ENCODE data around the gene SLIT1. TPM values are rescaled to one million over a fixed set of nuclear protein-coding genes. Genes with fewer than 3 reads are reported as not detected.

The SLIT1 gene
- total RNA-seq, 2 donors from 2014 or later: 0.14 to 0.35 TPM

GRCh38 chr10:97062456-97062855 is 123.3 kb downstream of the SLIT1 start:
- Histone ChIP-seq H3K36me3 (no peaks in the 10 kb centered on the region), H3K4me1 (ENCODE audit: control insufficient read depth in 1 of 2, low read depth in 2 of 2) (no peaks in the 10 kb centered on the region)

GRCh38 chr10:97062046-97062445 is 123.7 kb downstream of the SLIT1 start:
- no peak for DNase-seq (ENCODE audit: low spot score)

More at GRCh38 chr10:97062456-97062855, 123.3 kb downstream of the SLIT1 start:
- Histone ChIP-seq H3K4me3 (no peak overlapping the region), H3K27ac (no peak overlapping the region), H3K9me3 (no peaks in the 10 kb centered on the region), H3K27me3 (replicated peaks; ENCODE audit: insufficient read depth) (no peaks in the 10 kb centered on the region)
- ATAC-seq (ENCODE audit: insufficient number of reproducible peaks, low FRiP score, low read depth) (no peak), DNase-seq (ENCODE audit: low spot score) (no peak)
- no peak for TF ChIP-seq CTCF (IDR thresholded peaks at IDR 0.05)

GRCh38 chr10:97061423-97061822 is 124.3 kb downstream of the SLIT1 start:
- no peak for TF ChIP-seq CTCF (IDR thresholded peaks at IDR 0.05)
- no peak for ATAC-seq (ENCODE audit: insufficient number of reproducible peaks, low FRiP score, low read depth)

More at GRCh38 chr10:97062046-97062445, 123.7 kb downstream of the SLIT1 start:
- Histone ChIP-seq H3K4me3 (no peak overlapping the region), H3K27me3 (replicated peaks; ENCODE audit: insufficient read depth) (no peaks in the 10 kb centered on the region), H3K4me1 (ENCODE audit: control insufficient read depth in 1 of 2, low read depth in 2 of 2) (no peaks in the 10 kb centered on the region), H3K36me3 (no peaks in the 10 kb centered on the region), H3K27ac (no peak overlapping the region), H3K9me3 (no peaks in the 10 kb centered on the region)
- no peak for TF ChIP-seq CTCF (IDR thresholded peaks at IDR 0.05)
- ATAC-seq (ENCODE audit: insufficient number of reproducible peaks, low FRiP score, low read depth): no peak

GRCh38 chr10:97060441-97061084 is 125.2 kb downstream of the SLIT1 start:
- no peak for DNase-seq (ENCODE audit: low spot score)
- Histone ChIP-seq H3K9me3 (no peaks in the 10 kb centered on the region), H3K36me3 (no peaks in the 10 kb centered on the region)

More at GRCh38 chr10:97061423-97061822, 124.3 kb downstream of the SLIT1 start:
- no peak overlapping the region for H3K4me3 ChIP-seq
- H3K9me3 ChIP-seq: no peaks in the 10 kb centered on the region
- H3K27me3 ChIP-seq (replicated peaks; ENCODE audit: insufficient read depth): no peaks in the 10 kb centered on the region
- H3K27ac ChIP-seq: no peak overlapping the region
- H3K4me1 ChIP-seq (ENCODE audit: control insufficient read depth in 1 of 2, low read depth in 2 of 2): no peaks in the 10 kb centered on the region
- DNase-seq (ENCODE audit: low spot score): no peak
- H3K36me3 ChIP-seq: no peaks in the 10 kb centered on the region

GRCh38 chr10:97059872-97060205 is 125.9 kb downstream of the SLIT1 start:
- Histone ChIP-seq H3K36me3 (no peaks in the 10 kb centered on the region), H3K27me3 (replicated peaks; ENCODE audit: insufficient read depth) (no peaks in the 10 kb centered on the region), H3K9me3 (no peaks in the 10 kb centered on the region), H3K4me3 (no peak overlapping the region), H3K27ac (no peak overlapping the region), H3K4me1 (ENCODE audit: control insufficient read depth in 1 of 2, low read depth in 2 of 2) (no peaks in the 10 kb centered on the region)
- no peak for TF ChIP-seq CTCF (IDR thresholded peaks at IDR 0.05)
- no peak for ATAC-seq (ENCODE audit: insufficient number of reproducible peaks, low FRiP score, low read depth)
- DNase-seq (ENCODE audit: low spot score): no peak

More at GRCh38 chr10:97060441-97061084, 125.2 kb downstream of the SLIT1 start:
- H3K27me3 ChIP-seq (replicated peaks; ENCODE audit: insufficient read depth): no peaks in the 10 kb centered on the region
- no peak for ATAC-seq (ENCODE audit: insufficient number of reproducible peaks, low FRiP score, low read depth)
- no peak for TF ChIP-seq CTCF (IDR thresholded peaks at IDR 0.05)
- H3K27ac ChIP-seq: no peak overlapping the region
- H3K4me3 ChIP-seq: no peak overlapping the region
- H3K4me1 ChIP-seq (ENCODE audit: control insufficient read depth in 1 of 2, low read depth in 2 of 2): no peaks in the 10 kb centered on the region
